HG03460 (cell line): ENCODE data around the gene KRT86.
"Not testable (repeated sequence)": the region's sequence is repeated elsewhere in the genome, so short reads cannot be mapped to it uniquely, and the experiment has no call there.

Source experiments
- ATAC-seq: cut with Tn5 transposase; IDR thresholded peaks from one replicate; pipeline ENCODE4 v1.9.1; 2021; ENCODE audit not compliant: unreplicated experiment

Gene KRT86

DNA sequence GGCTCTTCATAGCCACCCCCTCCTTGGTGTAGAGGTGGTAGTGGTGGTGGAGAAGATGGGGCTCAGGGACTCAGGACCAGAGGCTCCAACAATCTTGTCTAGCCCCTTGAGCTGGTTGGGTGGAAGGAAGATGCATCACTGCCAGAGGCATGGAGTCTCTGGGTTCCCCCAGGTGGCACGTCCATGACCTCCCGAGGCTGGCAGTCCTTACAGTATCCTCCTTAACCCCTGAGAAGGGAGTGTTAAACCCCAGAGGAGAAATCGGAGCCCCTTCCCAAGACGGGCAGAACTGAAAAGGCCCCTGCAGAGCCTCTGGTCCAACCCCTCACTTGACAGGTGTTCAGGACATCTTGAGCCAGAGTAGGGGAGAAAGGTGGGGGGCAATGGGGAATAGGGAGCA, 37.6 kb downstream of the KRT86 start:
- no peak for ATAC-seq

DNA sequence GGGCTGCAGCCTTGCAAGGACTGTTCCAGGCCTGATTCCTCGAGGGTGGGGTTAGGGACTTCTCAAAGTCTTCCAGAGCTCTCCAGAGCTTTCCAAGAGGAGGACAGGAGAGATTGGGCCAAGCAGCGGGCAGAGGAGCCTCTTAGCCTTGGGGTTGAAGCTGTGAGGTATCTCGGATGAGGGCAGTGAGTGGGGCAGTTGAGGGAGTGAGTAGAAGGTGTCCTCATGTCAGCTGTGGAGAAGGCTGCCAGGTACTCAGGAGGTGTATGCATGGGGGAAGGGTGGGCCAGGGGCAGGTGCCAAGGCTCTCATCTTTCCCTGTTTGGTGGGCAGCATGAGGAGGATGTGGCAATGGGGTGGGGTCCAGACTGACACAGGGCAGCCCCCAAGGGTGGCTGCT, 39.0 kb downstream of the KRT86 start:
- no peak for ATAC-seq

DNA sequence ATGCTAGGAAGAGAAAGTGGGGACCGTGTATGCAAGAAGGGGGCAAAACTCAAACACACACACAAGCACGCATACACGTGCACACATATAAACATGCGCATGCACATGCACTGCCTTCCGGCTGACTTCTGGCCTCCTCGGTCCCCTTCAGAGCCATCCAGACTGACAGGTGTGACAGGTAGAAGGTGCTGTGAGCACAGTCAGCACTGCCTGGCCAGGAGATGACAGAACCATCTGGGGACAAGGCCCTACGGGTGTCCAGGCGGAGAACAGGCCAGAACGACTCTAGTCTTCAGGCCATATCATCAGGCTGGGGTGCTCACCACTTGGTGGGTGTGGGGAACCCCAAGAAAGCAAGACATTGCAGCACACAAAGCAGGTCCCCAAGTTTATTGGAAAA, 39.5 kb downstream of the KRT86 start:
- ATAC-seq, result no peak

DNA sequence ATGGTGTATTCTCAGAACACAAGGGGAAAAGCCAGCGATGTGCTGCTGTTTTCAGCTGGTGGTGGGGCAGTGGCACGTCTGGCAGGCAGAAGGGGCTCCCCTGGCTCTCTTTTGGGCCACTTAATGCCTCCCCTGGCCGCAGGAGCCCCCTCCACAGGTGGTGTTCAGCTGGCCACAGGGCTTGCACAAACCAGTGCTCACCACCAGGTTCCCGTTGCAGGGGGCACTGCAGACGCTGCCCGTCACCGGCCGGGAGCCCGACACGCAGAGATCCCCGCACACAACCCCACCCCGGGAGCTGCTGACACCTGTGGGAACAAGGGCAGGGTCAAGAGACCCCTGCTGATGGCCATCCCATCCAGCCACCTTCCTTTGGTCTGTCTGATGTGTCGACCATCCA, 40.1 kb downstream of the KRT86 start:
- ATAC-seq, result no peak

DNA sequence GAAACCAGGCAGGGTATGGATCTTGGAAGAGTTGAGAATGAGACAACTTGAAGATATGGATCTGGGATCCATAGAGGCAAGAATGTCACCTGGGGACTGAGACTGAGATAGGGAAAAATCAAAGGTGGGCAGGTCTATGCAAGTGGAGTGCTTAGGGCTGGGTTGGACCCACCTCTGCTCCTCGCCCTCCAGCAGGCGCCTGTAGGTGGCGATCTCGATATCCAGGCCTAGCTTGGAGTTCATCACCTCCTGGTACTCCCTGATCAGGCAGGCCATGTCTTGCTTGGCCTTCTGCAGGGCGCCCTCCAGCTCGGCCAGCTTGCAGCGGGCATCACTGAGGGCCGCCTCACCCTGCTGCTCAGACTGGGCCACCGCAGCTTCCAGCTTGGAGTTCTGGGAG, 41.3 kb downstream of the KRT86 start:
- ATAC-seq, result not testable (repeated sequence)

DNA sequence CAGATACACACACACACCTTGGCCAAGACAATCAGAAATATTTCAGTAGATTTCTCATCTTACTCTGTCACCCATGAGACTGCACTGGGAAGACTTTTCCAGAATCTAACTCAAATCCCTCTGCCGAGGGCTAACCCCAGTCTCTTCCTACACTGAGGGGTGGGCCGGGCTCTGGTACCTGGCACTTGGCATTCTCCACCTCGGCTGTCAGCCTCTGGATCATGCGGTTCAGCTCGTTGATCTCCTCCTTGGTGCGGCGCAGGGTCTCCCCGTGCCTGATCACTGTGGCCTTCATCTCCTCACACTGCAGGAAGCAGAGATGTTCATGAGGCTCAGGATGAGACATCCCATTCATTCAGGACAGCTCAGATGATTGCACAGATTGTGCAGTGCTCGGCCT, 41.8 kb downstream of the KRT86 start:
- no peak for ATAC-seq

- no peak for ATAC-seq
Measured at GRCh38 chr12:52316701-52317100, 42.3 kb downstream of the KRT86 start.

GRCh38 chr12:52317468-52318052, 43.1 kb downstream of the KRT86 start:
- no peak for ATAC-seq

- ATAC-seq, result no peak
Measured at GRCh38 chr12:52318241-52318990, 44.0 kb downstream of the KRT86 start.

DNA sequence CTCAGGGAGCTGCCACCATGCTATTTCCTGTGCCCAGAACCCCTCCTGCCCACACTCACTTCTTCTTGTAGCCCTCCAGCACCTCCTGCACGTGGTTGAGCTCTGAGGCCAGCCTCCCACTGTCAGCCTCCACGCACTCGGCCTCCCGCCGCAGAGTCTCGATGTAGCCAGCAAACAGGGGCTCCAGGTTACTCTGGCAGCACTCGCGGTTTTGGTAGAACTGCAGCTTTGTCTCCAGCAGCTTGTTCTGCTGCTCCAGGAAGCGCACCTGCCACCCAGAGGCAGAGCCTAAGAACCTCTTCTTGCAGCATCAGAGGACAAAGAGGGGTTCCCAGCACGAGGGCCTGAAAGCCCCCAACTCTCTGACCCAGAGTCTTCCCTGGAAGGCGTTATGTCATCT, 44.7 kb downstream of the KRT86 start:
- ATAC-seq, result no peak

DNA sequence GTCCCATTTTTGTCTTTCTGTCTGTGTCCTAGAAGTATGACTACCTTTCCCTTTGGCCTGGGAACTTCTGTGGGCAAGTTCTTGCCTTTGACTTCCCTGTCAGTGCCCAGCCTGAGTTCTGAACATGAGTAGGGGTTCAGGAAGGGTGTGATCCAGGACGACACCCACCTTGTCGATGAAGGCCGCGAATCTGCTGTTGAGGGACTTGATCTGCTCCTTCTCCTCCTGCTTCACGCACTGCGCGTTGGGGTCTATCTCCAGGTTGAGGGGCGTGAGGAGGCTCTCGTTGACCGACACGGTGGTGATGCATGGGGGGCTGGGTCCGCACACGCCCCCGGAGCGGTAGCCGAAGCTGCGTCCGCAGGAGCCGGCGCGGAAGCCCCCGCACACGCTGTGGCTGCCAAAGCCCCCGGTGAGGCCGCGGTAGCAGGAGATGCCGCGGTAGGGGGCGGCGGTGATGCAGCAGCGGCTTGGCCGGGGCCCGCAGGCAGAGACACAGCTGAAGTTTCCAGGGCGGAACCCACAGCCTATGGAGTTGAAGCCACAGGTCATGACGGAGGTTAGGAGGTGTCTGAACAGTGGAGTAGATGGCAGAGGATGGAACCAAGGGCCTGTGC, 46.4 kb downstream of the KRT86 start, which contains the start of gene KRT83:
Gene KRT83 (minus strand): TSS at position 615 of the 617 bp plus-strand sequence. CDS start 63 bp downstream, at position 552.
- no peak for ATAC-seq

DNA sequence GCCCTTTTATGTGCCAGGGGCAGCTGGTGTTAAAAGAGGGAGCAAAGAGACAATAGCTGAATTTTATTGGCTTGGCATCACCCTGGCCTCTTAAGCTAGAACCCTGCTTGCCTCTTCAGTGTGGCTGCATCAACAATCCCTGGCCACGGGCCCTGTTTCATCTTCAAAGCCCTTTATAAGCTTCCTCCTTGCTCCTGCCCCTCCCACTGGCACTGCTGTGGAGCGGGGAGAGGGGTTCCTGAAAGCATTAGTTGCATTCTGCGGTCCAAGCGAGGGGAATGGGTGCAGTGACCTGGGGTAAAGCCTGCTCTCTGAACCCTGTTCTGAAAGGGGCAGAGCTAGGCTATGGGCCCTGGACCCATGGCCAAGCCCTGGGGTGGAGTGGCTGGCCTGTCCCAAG, 47.0 kb downstream of the KRT86 start:
- ATAC-seq, result no peak

GRCh38 chr12:52322069-52322468, 47.6 kb downstream of the KRT86 start:
- ATAC-seq, result no peak

DNA sequence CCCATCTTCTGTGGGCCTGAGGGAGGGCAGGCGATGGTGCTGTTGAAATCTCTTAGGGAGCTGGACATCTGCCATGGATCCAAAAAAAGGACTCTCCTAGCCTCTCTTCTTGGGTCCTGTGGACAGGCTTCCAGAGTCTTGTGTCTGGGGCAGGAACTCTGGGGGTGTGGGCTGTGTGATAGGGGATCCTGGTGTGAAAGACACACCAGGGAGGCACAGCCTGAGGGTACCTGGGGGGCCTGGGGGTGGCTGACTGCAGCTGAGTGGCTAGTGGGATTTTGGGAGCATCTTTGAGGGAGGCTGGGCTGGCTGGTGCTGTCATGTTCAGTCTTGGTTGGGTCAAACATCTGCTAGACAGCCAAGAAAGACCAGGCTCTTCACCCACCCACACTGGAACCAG, 48.6 kb downstream of the KRT86 start:
- ATAC-seq, result no peak

DNA sequence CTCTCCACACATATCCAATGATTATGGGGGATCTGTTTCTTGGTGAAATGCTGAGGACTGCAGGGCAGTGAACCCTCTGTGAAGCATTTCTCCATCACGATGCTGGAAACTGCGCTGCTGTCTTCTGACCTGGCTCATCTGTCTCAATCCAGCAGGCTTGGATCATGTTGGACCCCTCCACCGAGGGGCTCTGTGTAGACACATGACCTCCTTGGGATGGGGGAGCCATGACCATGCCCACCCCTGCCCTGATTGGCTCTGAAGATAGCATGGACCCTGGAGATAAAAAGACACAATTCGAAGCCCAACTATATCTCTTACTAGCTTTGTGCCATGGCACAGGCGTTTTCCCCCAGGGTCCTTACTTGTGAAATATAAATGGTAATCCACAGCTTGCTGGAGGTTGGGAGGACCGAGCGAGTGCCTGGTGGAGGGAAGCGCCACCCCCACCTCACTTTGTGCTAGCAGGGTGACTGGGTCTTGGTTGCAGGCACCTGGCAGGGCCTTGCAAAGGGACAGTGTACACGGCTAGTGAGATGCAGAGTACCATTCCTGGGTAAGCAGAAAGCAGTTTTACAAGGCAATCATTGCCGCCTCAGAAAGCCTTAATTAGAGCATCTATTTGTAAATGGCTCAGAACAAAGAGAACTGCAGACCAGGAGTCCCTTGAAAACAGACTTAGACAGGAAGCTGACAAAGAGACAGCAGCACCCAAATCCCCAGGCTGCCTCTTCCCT, 49.1 kb downstream of the KRT86 start:
- ATAC-seq, result no peak

- ATAC-seq, result no peak
Measured at GRCh38 chr12:52324153-52324444, 49.7 kb downstream of the KRT86 start.

- peak; percentile 86 for ATAC-seq
Measured at GRCh38 chr12:52327052-52327829, 52.8 kb downstream of the KRT86 start.

GRCh38 chr12:52327830-52328500, 53.5 kb downstream of the KRT86 start:
- no peak for ATAC-seq

DNA sequence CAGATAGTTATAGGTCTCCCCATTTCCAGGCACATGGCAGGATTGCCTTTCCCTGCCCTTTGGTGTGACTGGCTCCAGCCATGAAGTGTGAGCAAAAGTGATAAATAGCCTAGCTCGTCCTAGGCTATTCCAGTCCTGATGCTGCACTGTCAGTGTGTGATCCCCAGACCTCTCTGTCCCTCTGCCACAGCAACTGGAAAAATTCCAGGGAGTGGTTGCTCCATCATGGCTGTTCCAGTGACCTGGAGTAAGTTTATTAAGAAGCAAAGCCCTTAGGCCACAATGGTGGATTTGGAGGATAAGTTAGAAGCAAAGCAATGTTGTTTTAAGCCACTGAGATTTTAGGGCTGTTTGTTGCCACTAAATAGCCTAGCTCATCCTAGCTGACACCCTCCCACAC, 56.6 kb downstream of the KRT86 start:
- ATAC-seq, result no peak

DNA sequence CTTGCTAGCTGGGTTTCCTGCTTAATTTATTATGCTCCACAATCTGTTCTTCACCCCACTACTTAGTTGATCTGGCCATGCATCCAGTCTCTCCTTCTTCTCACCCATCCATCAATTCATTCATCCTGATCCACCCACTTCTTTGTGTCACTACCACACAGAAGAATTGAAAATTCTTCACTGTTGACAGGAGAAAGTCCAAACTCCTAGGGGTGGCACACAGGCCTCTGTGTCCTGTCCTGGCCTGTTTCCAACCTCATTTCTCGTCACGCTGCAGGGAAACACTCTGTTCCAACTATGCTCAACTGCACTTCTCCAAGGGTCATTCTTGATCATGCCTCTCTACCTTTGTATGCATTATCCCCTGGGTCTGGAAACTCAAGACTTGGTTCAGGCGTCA, 57.4 kb downstream of the KRT86 start:
- no peak for ATAC-seq

- ATAC-seq, result no peak
Measured at GRCh38 chr12:52332381-52332780, 57.9 kb downstream of the KRT86 start.
